WTC11 (cell line): ENCODE measurements around the gene CLN6.

Experiments used
- ATF3 ChIP-seq: sonication (generic); formaldehyde crosslinking; conservative IDR thresholded peaks from 2 replicates; pipeline ENCODE4 v1.8.1; 2022; ENCODE audit warnings: mild to moderate bottlenecking, missing genetic modification reagents
- CTCF ChIP-seq: fragments of 200-600 bp; IDR thresholded peaks from 2 replicates; pipeline ENCODE4 v1.8.0; 2022; ENCODE audit warnings: antibody characterized with exemption
- ETV6 ChIP-seq: sonication (generic); formaldehyde crosslinking; IDR thresholded peaks from 2 replicates; pipeline ENCODE4 v1.8.1; 2022; ENCODE audit warnings: mild to moderate bottlenecking, missing genetic modification reagents
- FOXP1 ChIP-seq: sonication (generic); formaldehyde crosslinking; IDR thresholded peaks from 2 replicates; pipeline ENCODE4 v1.8.0; 2022; ENCODE audit warnings: missing genetic modification reagents, mild to moderate bottlenecking, moderate library complexity, borderline replicate concordance
- HMGXB4 ChIP-seq: sonication (generic); formaldehyde crosslinking; IDR thresholded peaks from 2 replicates; pipeline ENCODE4 v1.8.1; 2023; ENCODE audit warnings: mild to moderate bottlenecking, moderate library complexity, missing genetic modification reagents
- MAX ChIP-seq: sonication (generic); formaldehyde crosslinking; IDR thresholded peaks from 2 replicates; pipeline ENCODE4 v1.8.0; 2022; ENCODE audit warnings: mild to moderate bottlenecking, missing genetic modification reagents
- NFYB ChIP-seq: sonication (generic); formaldehyde crosslinking; conservative IDR thresholded peaks from 2 replicates; pipeline ENCODE4 v1.8.0; 2022; ENCODE audit warnings: low read depth, missing genetic modification reagents
- RELA ChIP-seq: sonication (generic); formaldehyde crosslinking; IDR thresholded peaks from 2 replicates; pipeline ENCODE4 v1.8.1; 2022; ENCODE audit warnings: missing genetic modification reagents, mild to moderate bottlenecking, borderline replicate concordance
- ZBTB43 ChIP-seq: sonication (generic); formaldehyde crosslinking; IDR thresholded peaks from 2 replicates; pipeline ENCODE4 v1.8.1; 2023; ENCODE audit warnings: mild to moderate bottlenecking, missing genetic modification reagents
- ZNF512 ChIP-seq: sonication (generic); formaldehyde crosslinking; IDR thresholded peaks from 2 replicates; pipeline ENCODE4 v1.8.1; 2022; ENCODE audit warnings: missing genetic modification reagents, borderline replicate concordance

GRCh38 chr15:68195336-68196112, 34.0 kb downstream of the CLN6 start:
- no peak for TF ChIP-seq CTCF
- no peak for TF ChIP-seq ATF3
- no peak for TF ChIP-seq RELA (CRISPR knock-in tag)
- TF ChIP-seq FOXP1 (CRISPR knock-in tag): no peak
- no peak for TF ChIP-seq ZNF512
- no peak for TF ChIP-seq HMGXB4 (CRISPR knock-in tag)
- no peak for TF ChIP-seq ETV6 (CRISPR knock-in tag)
- TF ChIP-seq ZBTB43 (CRISPR knock-in tag): no peak
- TF ChIP-seq MAX (CRISPR knock-in tag): no peak
- TF ChIP-seq NFYB (CRISPR knock-in tag): no peak
